SIG-M5 treated with dmso at 0.1 percent for 504 hours (cell line): ENCODE results near the gene TMEM222.
A peak's percentile ranks its signal among the peaks of the same experiment; 100 is the strongest.

ENCODE experiments used
- DNase-seq: peaks from one replicate; lab custom pipeline; 2025; ENCODE audit not compliant: unreplicated experiment; lab: John Stamatoyannopoulos, UW

Gene TMEM222

GRCh38 chr1:27306071-27306470, 15.9 kb upstream of the TMEM222 start:
- no peak for DNase-seq

- no peak for DNase-seq
Observed at GRCh38 chr1:27306892-27307761, 14.8 kb upstream of the TMEM222 start.

DNA sequence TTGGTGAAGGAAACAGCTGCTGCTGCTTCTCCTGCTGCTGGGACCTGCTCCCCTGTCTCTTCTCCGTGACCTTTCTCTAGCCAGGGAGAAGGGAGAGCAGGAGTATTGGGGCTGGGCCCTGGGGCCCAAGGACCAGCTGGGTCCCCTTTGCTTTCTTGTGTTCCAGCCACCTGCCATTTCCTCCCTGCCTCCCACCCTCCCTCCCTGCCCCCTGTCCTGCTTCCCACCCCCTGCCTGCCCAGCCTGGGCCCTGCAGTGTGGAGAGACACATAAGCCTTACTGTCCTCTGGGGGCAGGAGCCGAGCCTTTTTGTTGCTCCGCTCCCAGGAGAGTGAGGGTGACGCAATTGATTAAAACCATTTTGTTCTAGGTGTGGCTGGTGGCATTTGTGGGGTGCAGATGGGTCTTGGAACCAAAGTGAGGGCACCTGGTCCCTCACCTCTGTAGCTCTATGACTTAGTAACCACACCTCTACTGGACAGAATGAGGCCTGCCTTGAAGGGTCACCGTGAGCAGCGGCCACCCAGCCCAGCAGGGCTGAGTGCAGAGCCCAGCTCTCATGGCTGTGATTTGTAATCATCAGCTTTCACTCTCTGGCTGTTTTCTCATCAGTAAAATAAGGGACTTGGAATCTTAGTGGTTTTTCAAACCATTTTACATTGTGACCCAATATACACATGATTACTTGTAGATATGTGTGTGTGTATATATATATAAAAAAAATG, 13.9 kb upstream of the TMEM222 start:
- DNase-seq = no peak

DNA sequence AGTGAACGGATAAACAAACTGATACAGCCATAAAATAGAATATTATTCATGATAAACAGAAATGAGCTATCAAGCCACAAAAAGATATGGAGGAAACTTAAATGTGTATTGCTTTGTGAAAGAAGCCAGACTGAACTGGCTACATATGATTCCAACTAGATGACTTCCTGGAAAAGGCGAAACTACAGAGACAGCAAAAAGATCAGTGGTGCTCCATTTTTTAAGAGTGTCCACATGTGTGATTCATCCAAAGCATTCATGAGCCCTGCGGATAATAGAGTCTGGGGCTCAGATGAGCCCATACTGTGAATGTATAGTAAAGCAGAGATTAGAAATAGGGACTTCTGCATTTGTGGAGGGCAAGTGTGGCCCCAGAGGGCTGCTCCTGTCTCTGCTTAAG, 7.8 kb upstream of the TMEM222 start:
- no peak for DNase-seq

DNA sequence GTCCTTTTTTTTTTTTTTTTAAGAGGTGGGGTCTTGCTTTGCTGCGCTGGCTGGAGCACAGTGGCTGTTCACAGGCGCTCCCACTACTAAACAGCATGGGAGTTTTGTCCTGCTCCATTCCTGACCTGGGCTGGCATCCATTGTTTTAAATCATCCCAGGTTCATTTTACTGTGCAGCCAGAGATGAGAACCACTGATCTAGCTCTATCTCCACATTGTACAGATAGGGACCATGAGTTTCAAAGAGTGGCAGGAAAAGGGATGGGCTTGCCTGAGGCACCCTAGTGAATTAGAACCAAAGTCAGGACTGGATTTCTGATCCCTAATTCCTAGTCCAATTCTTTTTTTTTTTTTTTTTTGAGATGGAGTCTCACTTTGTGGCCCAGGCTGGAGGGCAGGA, 7.2 kb upstream of the TMEM222 start:
- DNase-seq = no peak

- no peak for DNase-seq
Observed at GRCh38 chr1:27316860-27317259, 5.1 kb upstream of the TMEM222 start.

GRCh38 chr1:27318136-27318535, 3.8 kb upstream of the TMEM222 start:
- DNase-seq = no peak

GRCh38 chr1:27318596-27318995, 3.4 kb upstream of the TMEM222 start:
- no peak for DNase-seq

GRCh38 chr1:27322569-27323240, 742 bp downstream of the TMEM222 start:
- no peak for DNase-seq

DNA sequence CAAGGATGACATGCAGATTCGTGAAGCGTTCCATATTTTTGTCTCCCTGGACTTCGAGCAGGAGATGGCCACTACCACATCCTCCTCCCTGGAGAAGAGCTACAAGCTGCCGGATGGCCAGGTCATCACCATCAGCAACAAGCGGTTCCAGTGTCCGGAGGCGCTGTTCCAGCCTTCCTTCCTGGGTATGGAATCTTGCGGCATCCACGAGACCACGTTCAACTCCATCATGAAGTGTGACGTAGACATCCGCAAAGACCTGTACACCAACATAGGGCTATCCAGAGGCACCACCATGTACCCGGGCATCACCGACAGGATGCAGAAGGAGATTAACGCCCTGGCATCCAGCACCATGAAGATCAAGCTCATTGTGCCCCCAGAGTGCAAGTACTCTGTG, 3.3 kb downstream of the TMEM222 start:
- DNase-seq = no peak

- DNase-seq = no peak
Observed at GRCh38 chr1:27327964-27328363, 6.0 kb downstream of the TMEM222 start.

DNA sequence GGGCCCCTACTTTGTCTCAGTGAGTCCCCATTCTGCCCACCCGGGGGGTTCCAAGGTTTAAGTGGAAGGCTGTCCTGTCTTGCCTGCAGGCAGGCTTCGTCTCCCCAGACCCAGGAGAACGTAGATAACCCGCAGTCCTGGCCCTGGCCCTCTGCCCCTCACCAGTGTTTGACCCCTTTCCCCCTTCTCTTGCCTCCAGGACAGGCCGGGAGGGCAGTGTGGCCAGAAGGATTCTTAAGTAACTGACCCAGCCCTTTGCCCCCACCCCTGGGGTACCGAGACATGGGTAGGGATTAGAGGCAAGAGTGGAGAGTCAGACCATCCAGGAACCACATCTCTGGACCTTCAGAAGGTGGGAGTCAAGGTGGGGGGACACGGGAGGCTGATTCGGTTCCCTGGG, 8.8 kb downstream of the TMEM222 start:
- DNase-seq = no peak

DNA sequence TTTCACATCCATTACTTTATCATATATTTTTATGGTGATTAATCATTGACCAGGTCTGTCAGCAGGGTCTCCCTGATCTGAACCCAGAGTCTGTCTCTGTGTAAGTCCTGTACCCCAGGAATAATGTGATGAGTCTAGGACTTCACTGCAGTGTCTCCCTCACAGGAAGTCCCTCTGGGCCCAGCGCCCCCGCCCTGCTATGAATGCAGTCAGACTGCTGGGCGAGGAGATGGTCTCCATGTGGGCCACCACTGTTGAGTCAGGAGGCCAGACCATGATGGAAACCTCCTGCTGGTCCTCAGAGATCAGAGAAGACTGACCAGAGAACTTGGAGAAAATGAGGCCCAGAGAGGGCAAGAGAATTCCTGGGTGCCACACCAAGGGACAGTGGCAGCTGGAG, 9.5 kb downstream of the TMEM222 start:
- no peak for DNase-seq

DNA sequence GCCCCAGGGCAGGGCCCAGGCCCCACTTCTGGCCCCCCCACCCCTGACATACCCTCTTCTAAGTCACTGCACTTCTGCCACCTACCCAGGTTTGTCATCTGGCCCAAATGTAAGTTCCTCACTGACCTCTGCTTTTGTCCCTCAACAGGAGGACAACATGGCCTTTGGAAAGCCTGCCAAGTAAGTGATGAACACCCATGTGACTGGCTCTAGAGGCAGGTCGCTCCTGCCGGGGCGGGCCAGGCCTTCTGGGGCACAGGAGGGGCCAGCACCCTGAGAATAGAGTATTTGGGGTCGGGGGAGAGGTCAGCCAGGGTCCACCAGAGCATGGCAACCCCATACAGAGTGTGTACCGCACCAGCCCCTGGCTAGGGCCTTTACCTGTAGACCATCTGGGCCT, 10.0 kb downstream of the TMEM222 start:
- no peak for DNase-seq

DNA sequence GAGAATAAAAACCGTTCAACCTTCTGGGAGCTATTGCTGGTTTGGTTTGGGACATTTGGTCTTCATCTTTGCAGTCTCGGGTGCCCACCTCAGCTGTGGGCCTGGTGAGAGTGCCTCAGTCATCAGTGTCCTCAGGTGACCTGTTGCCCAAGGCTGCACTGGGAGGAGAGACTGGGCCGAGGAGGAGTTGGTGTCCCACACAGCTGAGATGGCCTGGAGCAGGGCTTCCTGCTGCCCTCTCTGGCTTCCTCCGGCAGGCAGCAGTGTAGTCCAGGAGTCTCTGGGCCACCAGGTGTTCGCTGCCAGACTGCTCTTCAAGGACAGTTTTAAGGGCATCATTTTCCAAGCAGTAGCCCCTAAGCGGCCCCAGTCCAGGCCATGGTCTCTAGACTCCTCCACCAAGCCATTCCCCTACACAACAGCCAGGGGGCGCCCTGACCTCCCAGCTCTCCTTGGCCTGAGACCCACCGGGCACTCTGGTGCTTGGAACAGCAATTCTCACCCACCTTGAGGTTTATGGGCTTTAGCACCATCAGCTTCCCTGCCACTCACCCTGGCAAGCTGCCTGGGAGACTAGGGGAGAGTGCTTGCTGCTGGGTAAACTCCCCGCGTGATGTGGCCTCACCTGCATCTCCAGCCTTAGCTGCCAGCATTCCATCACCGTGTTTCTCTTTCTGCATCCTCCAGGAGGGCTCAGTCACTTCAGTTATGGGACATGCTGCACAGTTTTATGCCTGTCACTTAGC, 10.7 kb downstream of the TMEM222 start:
- DNase-seq = peak; percentile 8

DNA sequence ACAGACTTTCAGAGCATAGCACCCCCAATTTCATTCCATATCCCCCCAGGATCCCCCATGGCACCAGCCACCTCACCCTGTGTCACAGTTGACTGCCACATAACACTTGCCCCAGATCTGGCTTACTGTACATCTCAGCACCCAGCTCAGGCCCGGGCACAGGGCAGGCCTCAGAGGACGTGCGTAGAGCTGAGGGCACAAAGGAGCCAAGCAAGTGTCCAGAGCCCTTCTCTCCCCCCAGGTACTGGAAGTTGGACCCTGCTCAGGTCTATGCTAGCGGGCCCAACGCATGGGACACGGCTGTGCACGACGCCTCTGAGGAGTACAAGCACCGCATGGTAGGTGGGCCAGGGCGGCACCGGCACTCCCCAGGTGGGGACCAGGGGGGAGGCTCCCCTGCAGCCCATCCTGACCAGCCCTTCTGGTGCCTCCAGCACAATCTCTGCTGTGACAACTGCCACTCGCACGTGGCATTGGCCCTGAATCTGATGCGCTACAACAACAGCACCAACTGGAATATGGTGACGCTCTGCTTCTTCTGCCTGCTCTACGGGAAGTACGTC, 11.8 kb downstream of the TMEM222 start:
- no peak for DNase-seq

DNA sequence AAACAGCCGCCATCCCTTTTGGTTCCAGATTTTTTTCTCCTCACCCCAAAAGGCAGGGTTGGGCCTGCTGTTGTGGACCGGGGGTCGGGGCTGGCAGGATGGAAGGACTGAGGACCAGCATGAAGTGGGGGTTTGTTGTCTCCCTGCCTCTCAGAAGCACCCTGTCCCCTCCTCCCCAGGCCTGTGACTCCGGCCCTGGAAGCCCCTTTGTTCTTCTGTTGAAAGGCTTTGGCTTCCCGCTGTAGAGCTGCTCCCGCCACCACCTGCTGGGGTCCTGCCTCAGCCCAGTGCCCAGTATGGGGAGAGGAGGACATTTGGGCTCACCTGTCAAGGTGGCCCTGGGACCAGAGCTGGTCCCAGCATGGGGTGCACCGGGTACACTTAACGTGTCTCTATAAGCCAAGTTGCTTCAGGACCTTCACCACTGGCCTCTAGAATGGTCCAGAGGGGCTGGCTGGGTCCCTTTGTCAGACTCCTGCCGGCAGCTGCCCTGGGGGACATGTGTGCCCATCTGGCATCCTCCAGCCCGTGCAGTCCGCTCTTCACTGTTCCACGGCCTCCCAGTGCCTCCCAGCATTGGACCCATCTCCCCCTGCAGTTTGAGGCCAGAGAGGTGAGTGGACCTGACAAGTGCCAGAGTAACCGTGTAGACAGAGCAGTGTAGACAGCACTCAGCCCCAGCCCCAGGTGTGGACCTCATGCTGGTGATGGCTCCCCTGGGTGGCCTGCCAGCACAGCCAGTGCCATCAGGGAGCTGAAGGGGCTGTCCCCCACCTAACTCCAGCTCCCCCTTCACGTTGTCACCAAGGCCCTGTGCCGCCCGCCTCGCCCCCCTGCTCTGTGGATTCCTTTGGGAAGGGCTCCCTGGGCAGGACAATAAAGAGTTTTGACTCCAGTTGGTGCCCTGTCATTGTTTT, 13.8 kb downstream of the TMEM222 start:
- no peak for DNase-seq

- no peak for DNase-seq
Observed at GRCh38 chr1:27336756-27337155, 14.8 kb downstream of the TMEM222 start.

DNA sequence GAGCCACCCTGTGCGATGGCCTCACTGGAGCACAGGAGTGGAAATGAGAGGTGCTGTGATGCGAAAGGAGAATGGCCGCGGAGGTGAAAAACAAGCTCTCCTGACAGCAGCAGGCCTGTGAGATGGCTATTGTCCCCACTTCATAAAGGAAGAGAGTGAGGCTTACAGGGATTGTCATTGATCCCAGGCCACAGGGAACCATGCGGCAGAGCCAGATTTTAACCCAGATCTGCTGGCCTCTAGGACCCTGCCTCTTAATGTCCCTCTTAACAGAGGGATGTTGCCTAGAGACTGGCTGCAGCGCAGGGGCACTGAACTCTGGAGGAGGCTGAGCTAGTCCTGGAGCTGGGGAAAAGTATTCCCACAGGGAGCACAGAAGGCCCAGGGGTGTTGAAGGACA, 16.8 kb downstream of the TMEM222 start:
- no peak for DNase-seq

- no peak for DNase-seq
Observed at GRCh38 chr1:27339213-27339612, 17.2 kb downstream of the TMEM222 start.
